Hematopoietic multipotent progenitor cell treated with erythropoietin and hydrocortisone succinate and interleukin-3 and kit ligand, for 6 days (in vitro differentiated cells): ENCODE results near the gene VDAC1.
"Not testable (repeated sequence)": the region's sequence is repeated elsewhere in the genome, so short reads cannot be mapped to it uniquely, and the experiment has no call there.

ENCODE experiments used
- DNase-seq: peaks from one replicate; pipeline ENCODE4 v3.0.0-alpha.2; 2015

Gene VDAC1

DNA sequence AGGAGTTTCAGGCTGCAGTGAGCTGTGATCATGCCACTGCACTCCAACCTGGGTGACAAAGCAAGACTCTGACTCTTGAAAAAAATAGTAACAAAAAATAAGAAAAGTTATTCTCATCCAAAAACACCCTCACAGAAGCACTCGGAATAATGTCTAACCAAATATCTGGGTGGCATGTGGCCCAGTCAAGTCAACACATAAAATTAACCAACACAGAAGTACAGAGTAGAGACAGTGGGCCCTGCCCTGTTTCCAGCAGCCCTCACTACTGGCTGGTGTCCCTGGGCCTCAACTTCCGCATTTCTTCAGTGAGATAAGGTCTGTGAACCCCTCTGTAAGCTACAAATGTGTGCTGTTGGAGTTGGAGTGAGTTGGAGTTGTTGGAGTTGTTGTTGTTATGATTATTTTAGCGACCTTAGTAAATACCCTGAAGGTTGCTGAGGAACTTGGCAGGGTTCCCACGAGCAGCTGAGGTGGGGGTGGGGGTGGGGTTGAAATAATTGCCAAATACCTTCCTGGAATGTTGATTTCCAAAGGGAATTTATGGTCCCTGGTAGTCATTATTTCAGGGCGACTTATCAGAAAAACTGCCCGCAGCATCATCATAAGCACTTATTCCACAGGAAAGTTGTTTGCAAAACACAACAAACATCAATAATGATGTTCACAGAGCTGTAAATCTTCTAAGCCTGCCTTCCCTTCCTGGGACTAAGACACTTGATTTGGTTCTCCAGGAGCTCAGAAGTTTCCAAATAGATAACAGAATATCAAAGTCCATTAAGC lies 66.5 kb downstream of the VDAC1 start:
- peak; percentile 73 for DNase-seq

DNA sequence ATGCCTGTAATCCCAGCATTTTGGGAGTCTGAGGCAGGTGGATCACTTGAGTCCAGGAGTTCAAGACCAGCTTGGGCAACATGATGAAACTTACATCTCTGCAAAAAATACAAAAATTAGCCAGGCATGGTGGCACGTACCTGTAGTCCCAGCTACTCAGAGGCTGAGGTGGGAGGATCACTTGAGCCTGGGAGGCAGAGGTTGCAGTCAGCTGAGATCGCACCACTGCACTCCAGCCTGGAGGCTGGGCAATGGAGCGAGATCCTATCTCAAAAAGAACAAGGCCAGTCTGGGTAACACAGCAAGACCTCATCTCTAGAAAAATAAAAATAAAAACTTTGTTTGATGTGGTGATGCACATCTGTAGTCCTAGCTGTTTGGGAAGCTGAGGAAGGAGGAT lies 67.1 kb downstream of the VDAC1 start:
- DNase-seq: not testable (repeated sequence)

DNA sequence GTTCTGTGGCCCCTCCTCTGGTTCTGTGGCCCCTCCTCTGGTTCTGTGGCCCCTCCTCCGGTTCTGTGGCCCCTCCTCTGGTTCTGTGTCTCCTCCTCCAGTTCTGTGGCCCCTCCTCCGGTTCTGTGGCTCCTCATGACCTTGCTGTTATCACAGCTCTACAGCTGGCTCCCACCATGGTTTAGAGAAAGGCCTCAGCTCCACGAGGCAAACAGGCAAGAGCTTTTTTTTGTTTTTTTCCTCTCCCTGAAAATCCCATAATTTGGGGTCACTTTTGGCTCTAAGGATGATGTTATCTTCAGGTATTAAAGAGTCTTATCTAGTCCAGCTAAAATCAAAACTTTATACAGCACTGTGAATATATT lies 68.1 kb downstream of the VDAC1 start:
- peak; percentile 82 for DNase-seq

DNA sequence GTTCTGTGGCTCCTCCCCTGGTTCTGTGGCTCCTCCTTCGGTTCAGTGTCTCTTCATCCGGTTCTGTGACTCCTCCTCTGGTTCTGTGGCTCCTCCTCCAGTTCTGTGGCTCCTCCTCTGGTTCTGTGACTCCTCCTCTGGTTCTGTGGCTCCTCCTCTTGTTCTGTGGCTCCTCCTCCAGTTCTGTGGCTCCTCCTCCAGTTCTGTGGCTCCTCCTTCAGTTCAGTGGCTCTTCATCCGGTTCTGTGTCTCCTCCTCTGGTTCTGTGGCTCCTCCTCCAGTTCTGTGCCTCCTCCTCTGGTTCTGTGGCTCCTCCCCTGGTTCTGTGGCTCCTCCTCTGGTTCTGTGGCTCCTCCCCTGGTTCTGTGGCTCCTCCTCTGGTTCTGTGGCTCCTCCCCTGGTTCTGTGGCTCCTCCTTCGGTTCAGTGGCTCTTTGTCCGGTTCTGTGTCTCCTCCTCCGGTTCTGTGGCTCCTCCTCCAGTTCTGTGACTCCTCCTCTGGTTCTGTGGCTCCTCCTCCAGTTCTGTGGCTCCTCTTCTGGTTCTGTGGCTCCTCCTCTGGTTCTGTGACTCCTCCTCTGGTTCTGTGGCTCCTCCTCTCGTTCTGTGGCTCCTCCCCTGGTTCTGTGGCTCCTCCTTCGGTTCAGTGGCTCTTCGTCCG lies 68.7 kb downstream of the VDAC1 start:
- DNase-seq: not testable (repeated sequence)

DNA sequence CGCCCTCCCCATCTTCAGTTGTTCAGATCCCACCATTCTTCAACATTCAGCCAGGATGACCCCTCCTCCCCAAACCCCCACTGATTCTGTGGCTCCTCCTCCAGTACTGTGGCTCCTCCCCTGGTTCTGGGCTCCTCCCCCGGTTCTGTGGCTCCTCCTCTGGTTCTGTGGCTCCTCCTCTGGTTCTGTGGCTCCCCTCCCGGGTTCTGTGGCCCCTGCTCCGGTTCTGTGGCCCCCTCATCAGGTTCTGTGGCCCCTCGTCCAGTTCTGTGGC lies 69.2 kb downstream of the VDAC1 start:
- DNase-seq: no peak

DNA sequence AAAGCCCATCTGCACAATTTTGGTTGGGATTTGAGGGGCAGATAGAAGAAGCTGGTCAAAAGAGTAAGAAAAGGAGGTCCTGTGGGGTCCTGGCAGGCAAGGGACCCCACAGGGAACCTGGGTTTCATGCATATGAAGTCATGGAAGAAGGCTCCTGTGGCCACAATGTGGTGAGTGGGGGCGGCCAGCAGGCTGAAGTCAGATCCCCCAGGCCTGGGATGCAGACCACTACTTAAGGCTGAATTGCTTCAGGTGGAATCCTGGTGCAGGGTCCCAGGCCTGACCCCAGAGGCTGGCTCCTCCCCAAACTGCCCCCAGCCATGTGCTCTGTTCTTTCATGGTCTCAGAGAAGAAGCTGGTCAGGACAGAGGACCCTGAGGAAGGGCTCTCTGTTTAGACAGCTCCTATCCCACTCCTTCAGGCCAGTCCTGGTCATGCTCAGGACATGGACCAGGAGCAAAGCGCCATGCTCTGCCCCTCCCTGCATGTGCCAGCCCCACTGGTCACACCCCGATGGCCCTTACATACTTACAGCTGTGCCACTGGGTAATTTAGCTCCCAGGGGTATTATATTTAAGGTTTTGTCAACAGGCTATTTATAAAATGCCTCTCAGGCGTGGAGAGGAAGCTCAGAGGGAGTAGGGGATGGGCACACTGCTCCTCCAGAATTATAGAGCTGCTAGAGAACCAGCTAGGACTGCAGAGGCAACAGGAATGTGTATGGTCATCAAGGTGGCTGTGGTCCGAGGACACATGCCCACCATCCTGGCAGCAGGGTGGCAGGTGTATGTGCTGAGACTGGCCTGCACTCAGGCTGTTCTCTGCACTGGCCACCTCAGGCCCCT lies 69.7 kb downstream of the VDAC1 start:
- DNase-seq: no peak

DNA sequence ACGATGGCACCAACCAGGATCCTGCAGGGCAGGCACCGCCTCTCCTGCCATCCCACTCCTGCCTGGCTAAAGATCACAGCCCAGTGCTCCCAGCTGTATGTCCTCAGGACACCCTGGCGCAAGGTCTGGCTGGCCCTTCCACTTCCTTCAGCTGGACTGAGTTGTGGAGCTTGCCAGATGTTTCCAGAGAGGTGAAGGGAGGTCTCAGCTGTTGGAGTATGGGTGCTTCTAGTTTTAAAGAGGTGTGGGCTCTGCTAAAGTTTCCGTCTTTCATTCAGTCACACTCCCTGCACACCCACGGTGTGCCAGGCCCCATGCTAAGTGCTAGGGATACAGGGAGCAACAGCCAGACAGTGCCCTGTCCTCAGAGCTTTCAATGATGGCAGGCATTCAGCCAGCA lies 70.5 kb downstream of the VDAC1 start:
- DNase-seq: no peak

DNA sequence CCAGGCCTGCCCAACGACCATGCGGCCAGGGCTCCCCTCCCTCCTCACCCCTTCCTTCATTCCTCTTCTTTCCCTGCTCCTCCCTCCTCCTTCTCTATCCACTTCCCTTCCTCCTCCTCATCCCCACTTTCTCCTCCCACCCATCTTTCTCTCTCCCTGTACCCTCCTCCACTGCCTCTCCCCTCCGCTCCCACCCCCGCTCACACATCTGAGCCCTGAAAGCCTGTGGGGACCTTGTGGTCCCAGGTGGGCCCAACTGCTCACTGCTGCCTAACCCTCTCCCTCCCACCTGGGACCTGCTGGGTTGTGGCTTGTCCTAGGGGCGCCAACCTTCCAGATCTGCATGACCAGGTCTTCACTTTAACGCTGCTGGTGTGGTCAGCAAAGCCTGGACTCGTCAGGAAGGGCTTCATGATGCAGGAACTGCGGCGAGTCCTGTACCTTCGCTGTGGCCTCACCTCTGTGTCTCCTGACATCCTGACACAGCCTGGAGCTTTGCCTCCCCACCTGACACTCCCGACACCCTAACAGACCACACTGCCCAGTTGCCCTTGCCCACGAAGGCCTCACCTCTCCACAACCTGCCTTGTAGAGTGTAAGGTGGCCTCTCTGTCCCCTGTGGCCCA lies 71.0 kb downstream of the VDAC1 start:
- DNase-seq: no peak

DNA sequence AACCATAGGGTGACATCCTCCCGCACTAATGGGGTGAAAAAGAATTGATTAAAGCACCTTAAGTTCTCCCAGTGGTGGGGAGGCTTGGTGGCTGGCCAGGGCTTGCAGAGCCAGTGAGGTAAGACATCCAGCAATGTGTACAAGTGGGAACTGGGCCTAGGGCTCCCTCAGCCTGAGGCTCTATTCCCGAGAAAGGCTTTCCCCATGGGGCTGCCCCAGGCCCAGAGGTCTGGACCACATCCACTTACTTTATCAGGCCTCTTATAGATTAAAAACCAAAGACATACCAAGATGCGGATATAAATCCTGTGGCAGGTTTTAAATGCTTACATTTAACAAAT lies 71.6 kb downstream of the VDAC1 start:
- no peak for DNase-seq

DNA sequence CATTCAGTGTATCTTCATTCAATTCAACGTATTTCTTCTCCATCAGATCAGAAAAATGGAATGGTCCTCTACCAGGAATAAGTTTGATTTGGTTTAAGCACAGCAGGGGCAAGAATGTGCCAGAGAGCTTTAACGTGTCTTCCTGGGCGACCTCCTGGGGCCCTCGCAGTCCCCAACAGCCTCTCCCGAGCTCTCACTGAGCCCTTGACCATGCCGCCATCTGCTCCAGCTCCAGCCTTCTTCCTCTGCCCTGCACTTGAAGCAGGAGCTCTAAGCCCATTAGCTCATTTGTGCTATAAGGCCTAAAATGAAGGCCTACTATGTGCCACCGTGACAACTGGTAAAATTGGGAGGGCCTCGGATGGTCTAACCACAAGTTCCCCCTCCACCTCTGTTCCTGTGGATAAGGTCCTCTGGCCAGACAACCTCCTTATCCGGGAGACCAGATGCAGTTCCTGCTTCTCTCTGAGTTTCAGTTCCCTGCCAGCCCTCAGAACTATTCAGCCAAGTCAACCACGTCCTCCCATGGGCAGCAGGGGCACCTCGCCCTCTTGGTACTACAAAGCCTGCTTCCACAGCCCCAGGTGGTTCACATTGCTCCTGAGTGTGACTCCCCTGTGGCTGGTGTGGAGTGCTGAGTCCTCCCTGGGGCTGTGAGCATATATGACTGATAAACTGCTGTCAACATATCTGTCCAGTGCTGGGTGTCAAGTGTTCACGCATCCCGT lies 72.2 kb downstream of the VDAC1 start:
- peak; percentile 97 for DNase-seq

DNA sequence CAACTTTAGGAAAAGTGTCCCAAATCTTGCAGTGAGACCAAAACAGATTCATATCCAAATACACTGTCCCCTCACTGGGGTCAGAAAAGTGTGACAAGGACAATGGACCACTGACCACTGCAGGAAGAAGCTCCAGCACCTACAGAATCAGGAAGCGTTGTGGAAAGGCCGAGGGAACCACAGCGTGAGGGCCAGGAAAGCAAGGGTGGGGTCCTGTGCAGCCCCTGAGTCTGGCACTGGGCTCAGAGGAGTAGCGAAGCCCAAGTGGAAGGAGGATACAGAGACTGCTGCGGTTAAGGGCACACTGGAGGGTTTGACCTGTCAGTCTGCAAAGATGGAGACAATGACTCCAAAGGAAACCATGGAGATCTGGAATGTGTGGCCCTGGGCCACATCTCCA lies 73.2 kb downstream of the VDAC1 start:
- DNase-seq: no peak

DNA sequence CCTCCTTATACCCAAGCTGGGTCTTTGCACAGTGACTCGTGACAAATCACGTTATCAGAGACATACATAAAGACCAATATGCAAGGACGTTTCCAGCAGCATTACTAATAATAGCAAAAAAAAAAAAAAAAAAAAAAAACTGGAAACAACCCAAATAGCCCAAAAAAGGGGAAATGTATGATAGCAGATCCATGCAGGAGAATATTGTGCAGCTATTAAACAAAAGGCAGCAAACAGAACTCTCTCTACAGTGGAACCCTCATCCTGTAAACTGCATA lies 74.0 kb downstream of the VDAC1 start:
- DNase-seq: peak; percentile 80

DNA sequence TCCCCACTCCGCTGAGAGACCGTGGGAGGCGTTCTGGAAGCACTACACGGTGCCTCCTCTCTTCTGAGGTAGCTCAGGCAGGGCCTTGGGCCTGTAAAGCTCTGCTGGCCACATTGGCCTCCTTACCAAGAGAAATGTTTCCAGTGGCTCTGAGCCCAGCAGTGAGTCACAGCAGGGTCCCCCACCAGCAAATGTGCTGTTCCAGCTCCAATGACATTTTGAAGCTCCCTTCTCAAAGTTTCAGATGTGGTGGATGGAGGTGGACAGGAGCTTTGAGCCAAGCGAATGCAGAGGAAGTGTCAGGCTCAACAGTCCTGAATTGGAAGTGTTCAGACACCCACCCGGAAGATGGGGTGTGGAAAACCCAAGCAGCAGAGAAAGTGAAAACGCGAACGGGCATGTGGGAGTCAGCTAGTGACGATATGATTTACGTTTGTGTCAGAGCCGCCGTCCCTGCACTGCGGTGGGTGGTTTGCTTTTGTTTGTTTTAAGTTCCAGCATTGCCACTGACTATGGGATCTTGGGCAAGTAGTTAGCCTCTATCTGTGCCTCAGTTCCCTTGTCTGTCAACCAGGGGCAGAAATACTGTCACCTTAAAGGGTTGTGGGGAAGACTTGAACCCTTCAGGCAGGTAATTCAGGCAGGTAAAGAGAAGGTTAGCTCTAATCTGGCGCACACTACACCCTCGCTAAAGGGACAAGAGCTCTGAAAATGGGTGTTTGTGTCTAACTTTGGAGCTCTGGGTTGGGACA lies 74.5 kb downstream of the VDAC1 start:
- peak; percentile 28 for DNase-seq

DNA sequence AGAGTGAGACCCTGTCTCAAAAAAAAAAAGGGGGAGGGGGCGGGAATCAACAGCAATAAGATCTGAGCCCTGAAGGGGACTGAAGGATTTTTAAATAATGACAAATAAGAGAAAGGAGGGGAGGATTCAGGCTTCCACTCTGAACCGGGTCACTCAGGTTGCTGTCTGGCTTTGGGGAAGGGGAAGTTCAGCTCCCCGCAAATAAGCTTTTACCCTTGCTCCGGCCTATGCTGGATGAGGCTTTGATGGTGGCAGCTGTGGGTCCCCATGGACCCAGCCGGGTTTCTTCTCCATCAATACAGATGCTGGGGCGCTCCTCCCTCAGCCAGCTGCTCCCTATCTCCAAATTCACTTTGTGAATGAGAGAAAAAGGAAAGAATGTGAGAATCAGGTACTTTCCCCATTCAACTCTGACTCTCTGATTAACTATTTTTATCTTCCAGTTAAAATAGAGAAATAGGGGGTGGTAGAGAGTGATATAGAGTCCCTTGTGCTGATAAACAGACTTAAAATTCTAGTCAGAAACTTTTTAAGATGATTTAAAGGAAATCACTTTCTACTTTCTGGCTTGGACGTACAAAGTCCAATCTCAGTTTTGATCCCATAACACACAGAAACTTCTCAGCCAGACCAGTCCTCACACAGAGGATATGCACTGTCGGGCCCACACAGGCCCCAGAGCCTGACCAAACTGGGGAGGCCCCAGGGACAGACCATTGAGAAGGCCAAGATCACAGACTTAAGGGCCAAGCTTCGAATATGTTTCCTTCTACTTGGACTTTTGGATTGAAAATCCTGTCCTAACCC lies 76.0 kb downstream of the VDAC1 start:
- DNase-seq: no peak

DNA sequence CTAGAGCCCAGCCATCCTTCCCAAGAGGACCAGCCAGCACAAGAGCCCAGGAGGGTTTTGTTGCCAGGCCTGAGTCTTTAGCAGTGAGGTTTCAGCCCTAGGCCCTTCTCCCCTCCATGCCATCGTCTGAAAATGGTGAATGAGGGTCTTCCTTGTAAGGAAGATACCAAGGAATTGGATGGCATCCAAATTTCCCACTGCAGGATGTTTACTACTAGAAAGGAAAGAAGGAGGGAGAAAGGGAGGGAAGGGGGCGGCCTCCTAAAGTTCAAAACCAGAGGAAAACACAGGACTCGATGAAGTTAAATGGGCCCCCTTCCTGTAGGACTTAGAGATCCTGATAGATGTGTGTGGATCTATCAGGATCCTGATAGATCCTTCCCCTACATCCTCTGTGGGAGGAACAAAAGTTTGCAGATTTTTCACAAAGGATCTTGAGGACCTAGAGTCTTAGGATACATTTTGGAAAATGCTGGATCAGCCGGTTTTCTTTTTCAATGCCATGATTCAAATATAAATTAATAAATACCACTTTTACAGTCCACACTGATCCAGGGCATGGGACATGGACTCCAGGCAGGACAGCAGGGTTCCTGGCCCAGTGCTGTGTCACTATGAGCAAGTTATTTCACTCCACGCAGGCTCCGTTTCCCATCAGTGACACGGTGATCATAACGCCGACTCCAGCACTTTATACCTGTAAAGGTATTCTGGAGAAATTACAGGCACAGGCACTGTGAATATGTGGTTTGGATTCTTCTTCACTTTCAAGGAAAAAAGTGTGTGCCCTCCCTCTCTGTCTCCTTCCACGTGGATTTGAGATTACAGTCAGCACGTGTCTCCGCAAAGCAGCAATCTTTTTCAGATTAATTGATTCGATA lies 77.2 kb downstream of the VDAC1 start:
- no peak for DNase-seq

DNA sequence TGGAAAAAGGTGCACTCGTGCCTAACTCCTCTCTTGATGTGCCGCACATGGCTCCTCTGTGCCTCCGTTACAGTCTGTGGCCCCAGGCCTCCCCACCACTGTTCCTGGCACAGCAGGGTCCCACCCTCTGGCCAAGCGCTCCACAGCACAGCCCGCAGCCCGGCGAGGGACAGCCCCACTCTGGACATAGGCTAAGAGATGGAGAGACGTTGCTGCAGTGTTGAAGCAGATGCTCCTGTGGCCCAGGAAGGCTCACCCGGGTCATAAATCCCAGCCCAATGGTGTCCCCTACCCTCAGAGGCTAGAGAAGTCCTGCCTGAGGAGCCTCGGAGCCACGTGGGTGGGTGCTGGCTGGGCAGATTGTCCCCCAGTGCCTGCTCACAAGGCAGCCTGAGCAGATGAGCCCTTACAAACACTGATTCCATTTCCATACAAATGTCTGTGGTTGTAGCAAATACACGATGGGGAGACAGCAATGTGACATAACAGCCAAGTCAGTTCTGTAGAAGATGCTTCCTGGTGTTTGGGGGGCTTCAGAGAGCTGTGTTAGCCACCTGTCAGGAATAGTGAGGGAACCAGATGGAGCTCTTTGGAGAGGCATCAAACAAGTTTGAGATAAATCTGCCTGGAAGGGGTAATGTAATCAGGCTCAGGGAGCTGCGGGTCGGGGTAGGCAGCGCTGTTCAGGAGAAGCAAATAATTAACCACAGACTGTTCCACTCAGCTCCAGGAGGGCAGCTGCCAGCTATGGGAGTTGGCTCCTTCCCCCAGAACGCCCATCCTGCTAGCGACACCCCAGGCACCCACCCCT lies 78.1 kb downstream of the VDAC1 start:
- no peak for DNase-seq

DNA sequence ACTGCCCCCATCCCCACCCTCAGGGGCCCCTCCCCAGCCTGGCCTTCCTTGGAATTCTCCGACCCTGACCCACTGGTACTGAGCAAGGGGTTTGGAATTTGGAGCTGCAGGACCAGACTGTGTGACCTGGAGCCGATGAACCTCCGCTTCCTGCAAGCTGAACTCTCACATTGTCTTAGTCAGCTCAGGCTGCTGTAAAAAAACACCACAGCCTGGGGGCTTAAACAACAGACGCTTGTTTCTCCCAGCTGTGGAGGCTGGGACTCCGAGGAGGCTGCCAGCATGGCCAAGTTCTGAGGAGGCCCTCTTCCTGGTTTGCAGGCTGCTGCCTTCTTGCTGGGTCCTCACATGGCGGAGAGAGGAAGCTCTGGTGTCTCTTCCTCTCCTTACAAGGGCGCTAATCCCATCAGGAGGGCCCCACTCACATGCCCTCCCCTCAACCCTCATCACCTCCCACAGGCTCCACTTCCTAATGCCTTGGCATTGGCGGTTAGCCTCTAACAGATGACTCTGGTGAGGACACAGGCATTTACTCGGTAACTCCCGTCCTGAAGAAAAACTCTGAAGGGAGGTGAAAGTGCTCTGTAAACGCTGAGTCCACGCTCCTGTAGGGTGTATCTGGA lies 78.8 kb downstream of the VDAC1 start:
- no peak for DNase-seq

DNA sequence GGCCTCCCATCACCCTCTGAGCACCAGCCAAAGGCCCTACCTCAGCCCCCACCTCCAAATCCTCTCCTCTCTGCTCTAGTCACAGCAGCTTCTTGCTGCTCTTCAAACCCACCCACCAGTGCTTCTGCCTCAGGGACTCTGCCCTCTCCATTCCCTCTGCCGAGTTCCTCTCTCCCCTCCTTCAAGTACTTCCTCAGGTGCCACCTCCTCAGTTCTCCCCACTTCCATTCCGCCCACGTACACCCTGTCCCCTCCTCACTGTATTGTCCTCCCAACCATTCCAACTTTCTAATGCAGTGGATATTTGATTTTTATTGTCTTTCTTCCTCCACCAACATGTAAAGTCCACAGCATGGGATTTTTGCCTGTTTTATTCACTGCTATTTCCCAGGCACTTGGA lies 79.5 kb downstream of the VDAC1 start:
- DNase-seq: no peak

DNA sequence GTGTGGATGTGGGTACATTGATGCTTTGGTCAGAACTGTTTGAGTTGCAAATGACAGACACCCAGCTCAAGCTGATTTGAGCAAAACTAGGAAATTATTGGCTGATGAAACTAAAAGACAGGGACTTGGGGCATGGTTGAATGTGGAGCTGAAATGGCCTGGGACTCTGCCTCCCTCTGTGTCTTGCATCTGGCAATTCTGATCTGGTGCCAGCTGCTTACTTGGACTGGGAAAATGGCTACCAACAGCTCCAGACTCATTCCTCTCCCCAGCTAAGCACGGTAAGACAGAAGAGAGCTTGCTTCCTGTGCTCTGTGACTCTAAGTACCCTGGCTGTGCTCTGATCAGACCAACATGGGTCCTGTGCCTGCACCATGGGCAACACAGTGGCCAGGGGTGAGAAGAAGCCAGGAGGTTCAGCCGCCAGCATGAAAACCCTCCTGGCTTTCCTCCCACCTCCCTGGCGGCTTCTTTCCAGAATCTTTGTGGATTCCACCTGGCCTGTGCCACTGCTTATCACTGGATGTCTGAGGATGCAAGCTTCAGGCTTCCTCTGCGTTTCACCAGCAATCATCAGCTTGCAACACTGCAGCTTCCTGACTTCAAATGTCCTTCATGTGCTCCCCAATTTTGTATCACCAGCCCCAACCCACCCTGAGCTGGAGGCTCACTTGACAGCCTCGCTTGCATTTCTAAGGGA lies 80.4 kb downstream of the VDAC1 start:
- DNase-seq: no peak
